Heart left ventricle (tissue), 16 donors: Measurements from ENCODE around the gene RXRA. TPM values are rescaled to one million over a fixed set of nuclear protein-coding genes. Genes with fewer than 3 reads are reported as not detected.

ENCODE experiments used
- ATAC-seq, 4 donors: fragments of 200-7000 bp; cut with Tn5 transposase; one replicate each; pipeline ENCODE4 v1.9.1; 2020 to 2022; ENCODE audit warnings: moderate library complexity in 4 of 4, mild to moderate bottlenecking in 3 of 4, moderate number of reproducible peaks in 1 of 4
- DNase-seq, 5 donors: peaks; one replicate each; pipeline ENCODE4 v3.0.0-alpha.2; 2020
- H3K27ac ChIP-seq, 12 donors: fragments of 200-600 bp; sonication (generic) in 4 of 12; one replicate each; pipeline versions ENCODE4 v1.5.0 to v1.8.0; 2016 to 2022; ENCODE audit warnings: mild to moderate bottlenecking in 2 of 12
- H3K27me3 ChIP-seq, 9 donors: fragments of 200-600 bp; sonication (generic) in 2 of 9; one replicate each; pipeline versions ENCODE4 v1.5.1 to v1.8.0; 2016 to 2022; ENCODE audit warnings: mild to moderate bottlenecking in 3 of 9
- H3K36me3 ChIP-seq, 9 donors: fragments of 200-600 bp; sonication (generic) in 2 of 9; one replicate each; pipeline versions ENCODE4 v1.5.0 to v1.8.0; 2018 to 2022; ENCODE audit warnings: mild to moderate bottlenecking in 2 of 9
- H3K4me1 ChIP-seq, 12 donors: fragments of 200-600 bp; sonication (generic) in 4 of 12; one replicate each; pipeline versions ENCODE4 v1.5.0 to v1.8.0; 2016 to 2022; ENCODE audit warnings: mild to moderate bottlenecking in 3 of 12
- H3K4me3 ChIP-seq, 12 donors: fragments of 200-600 bp; sonication (generic) in 4 of 12; one replicate each; pipeline versions ENCODE4 v1.5.0 to v1.8.0; 2017 to 2022; ENCODE audit warnings: mild to moderate bottlenecking in 9 of 12, moderate library complexity in 4 of 12
- H3K9me3 ChIP-seq, 12 donors: fragments of 200-600 bp; sonication (generic) in 4 of 12; one replicate each; pipeline versions ENCODE4 v1.5.0 to v1.8.0; 2016 to 2022; ENCODE audit warnings: mild to moderate bottlenecking in 1 of 12
- POLR2A ChIP-seq, 2 donors: fragments of 450-650 bp; IDR thresholded peaks; one replicate each; pipeline ENCODE4 v1.6.1; 2017; ENCODE audit warnings: antibody characterized with exemption in 2 of 2, mild to moderate bottlenecking in 2 of 2, moderate library complexity in 2 of 2
- WGBS, 4 donors: extraction: QIAGEN DNeasy Blood & Tissue Kit in 2 of 4; methylation state at CpG; one replicate each; pipeline versions ENCODE4 v1.1.5 to v1.1.7; 2013 to 2018; 5-methylcytosine and 5-hydroxymethylcytosine counted together
- intact Hi-C, 10 donors: fragments of 100-400 bp; cut with DNase I; formaldehyde crosslinking; loops; one replicate each; pipeline versions ENCODE4 v1.11.1 to v1.14.2; 2022
- polyA plus RNA-seq, 2 donors: library from polyadenylated mRNA; stranded (reverse); fragments of 200-250 nt; gene quantifications; one replicate each; pipeline ENCODE4 v1.2.3, GENCODE V29; 2013
- total RNA-seq, 9 donors: library from RNA; depleted of rRNA in 2 of 9; stranded (reverse); fragments of >200 nt in 2 of 9; fragmentation: NEBNext Ultra II Directional in 3 of 9; extraction: Animal tissue kit (Norgen Biotek cat#: 25700) in 3 of 9; gene quantifications; one replicate each; pipeline versions ENCODE4 v1.1.0 to v1.2.4, GENCODE V29; 2016 to 2023
- TF ChIP-seq, protein P1 (sequence below), 12 donors: fragments of 200-600 bp; sonication (generic) in 4 of 12; IDR thresholded peaks; one replicate each; pipeline versions ENCODE4 v1.5.0 to v1.8.0; 2018 to 2022; ENCODE audit warnings: antibody characterized with exemption in 12 of 12, mild to moderate bottlenecking in 5 of 12
- donor health status: ischemic (EF 13 %, LVEDD 7.1; RV severe dilation, severe dysfunction).
- donor health status: healthy with polysubstance abuse.
- donor health status: DM: no; HTN: yes; CAD: no.
- donor health status: DM: no; HTN: no; CAD: no.
- donor health status: ischemic (EF 25% LVEDD 6.9; RV normal size, moderate dysfunction).
- donor health status: ischemic (EF 25% LVEDD 5.7; RV mildly dilated, moderate dysfunction).
- donor health status: healthy.
- donor health status: DM: yes; HTN: yes; CAD: no.
- donor health status: ischemic (EF 35%, LVEDD 5.7; RV mildly dilated, moderate dysfunction).
- donor health status: nonischemic (EF 11% LVEDD 7.7; RV severe dilation, severe dysfunction).
- donor health status: DM: yes; HTN: yes; CAD: no.
- donor health status: PGD.
- donor health status: ischemic (EF 29% LVEDD 5.4; RV normal size, mild dysfunction).
- donor health status: nonischemic (EF 23%, LVEDD 6.1; RV moderate dilation, normal function).

RXRA gene
- total and polyA plus RNA-seq, 11 donors, result 45.5 to 87.9 (median 54.9) TPM

DNA sequence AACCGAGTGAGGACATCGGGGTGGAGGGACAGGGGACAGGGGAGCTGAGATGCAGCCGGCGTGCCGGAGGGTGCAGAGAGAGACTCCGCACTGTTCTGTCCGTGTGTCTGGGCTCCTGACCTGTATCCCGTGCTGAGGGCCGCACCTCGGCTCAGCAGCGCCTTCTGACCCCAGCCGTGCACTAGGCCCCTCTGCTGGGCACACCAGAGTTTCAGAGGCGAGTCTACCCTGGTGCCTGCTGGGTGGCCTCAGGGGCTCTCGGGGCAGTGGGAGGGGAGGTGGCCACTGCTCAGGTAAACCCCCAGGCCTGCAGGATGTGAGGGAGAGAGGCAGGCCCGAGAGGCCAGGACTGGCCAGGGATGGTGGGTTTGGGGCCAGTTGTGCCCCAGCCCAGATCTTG is 100.2 kb downstream of the RXRA start:
- H3K36me3 ChIP-seq, result peaks cover 0 to 62% (median 28%) of the 10 kb centered on the region in 9 donors
- H3K27ac ChIP-seq, result no peak overlapping the region

DNA sequence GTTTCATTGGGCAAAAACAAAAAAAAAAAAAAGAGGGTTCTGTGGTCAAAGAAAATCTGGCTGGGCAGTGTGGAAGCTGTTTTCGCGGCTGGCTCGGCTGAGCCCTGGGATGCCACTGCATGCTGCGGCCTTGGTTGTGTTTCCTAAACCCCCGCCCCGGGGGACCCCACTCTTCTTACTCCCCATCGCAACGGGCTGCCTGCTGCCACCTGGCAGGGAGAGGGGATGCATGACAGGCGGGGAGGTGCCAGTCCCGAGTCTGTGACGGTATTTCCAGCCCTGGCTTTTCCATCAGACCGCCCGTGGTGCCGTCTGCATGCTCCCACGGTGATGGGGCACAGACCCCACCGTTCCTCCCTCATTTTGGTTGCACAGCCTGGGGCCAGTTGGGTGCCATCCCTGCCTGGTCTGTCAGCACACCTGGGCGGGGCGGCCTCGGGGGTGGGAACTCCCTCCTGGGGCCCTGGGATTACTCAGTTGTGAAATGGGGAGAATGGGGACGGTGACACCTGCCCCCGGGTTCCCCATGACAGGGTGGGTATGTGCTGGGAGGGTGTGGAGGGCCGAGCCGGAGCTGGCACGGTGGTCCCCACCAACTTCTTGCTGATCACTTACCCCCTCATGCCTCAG is 101.0 kb downstream of the RXRA start:
- Histone ChIP-seq H3K4me1 (peaks cover 0 to 39% (median 14%) of the 10 kb centered on the region in 12 donors), H3K36me3 (peaks cover 0 to 66% (median 26%) of the 10 kb centered on the region in 9 donors), H3K27me3 (no peaks in the 10 kb centered on the region), H3K4me3 (no peak overlapping the region), H3K9me3 (no peaks in the 10 kb centered on the region), H3K27ac (no peak overlapping the region)
- DNase-seq, result no peak
- TF ChIP-seq, protein P1, sequence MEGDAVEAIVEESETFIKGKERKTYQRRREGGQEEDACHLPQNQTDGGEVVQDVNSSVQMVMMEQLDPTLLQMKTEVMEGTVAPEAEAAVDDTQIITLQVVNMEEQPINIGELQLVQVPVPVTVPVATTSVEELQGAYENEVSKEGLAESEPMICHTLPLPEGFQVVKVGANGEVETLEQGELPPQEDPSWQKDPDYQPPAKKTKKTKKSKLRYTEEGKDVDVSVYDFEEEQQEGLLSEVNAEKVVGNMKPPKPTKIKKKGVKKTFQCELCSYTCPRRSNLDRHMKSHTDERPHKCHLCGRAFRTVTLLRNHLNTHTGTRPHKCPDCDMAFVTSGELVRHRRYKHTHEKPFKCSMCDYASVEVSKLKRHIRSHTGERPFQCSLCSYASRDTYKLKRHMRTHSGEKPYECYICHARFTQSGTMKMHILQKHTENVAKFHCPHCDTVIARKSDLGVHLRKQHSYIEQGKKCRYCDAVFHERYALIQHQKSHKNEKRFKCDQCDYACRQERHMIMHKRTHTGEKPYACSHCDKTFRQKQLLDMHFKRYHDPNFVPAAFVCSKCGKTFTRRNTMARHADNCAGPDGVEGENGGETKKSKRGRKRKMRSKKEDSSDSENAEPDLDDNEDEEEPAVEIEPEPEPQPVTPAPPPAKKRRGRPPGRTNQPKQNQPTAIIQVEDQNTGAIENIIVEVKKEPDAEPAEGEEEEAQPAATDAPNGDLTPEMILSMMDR (IDR thresholded peaks at IDR 0.05), result no peak
- no peak for TF ChIP-seq POLR2A (IDR thresholded peaks at IDR 0.05)
- ATAC-seq, result no peak
- WGBS, 4 donors, result 81 to 89% (median 85%) methylated on average over 22 to 24 of the region's 24 CpGs
- intact Hi-C loops, result no loop called here

More for the DNA sequence above, 100.2 kb downstream of the RXRA start:
- no peak overlapping the region for H3K4me3 ChIP-seq
- H3K4me1 ChIP-seq, result peaks cover 0 to 39% (median 8%) of the 10 kb centered on the region in 12 donors
- DNase-seq (no peak), ATAC-seq (no peak)
- H3K27me3 ChIP-seq, result no peaks in the 10 kb centered on the region
- TF ChIP-seq, protein P1 (IDR thresholded peaks at IDR 0.05), result no peak
- TF ChIP-seq POLR2A (IDR thresholded peaks at IDR 0.05), result no peak
- no peaks in the 10 kb centered on the region for H3K9me3 ChIP-seq
- intact Hi-C loops, result no loop called here
- 91 to 94% (median 93%) methylated on average over 13 to 15 of the region's 15 CpGs for WGBS, 4 donors

DNA sequence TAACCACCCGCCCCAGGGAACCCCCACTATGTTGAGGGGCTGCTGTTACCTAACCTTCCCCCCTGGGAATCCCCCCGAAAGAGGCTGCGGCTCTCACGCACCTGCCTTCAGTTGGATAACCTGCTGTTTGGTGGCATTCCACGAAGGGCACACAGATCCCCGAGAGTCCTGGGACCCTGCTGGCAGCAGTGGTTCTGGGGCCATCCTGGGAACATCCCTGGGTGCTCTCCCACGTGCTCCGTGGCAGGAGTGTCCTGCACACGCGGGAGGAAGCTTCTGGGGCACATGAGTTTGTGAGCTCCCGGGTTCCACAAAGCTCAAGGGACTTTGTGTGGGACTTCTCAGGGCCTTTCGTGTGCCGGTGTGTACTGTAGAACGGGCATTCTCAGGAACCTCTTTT is 102.3 kb downstream of the RXRA start:
- peaks cover 0 to 44% (median 22%) of the 10 kb centered on the region in 12 donors for H3K4me1 ChIP-seq
- 86 to 90% (median 88%) methylated on average over 12 to 14 of the region's 14 CpGs for WGBS, 4 donors

DNA sequence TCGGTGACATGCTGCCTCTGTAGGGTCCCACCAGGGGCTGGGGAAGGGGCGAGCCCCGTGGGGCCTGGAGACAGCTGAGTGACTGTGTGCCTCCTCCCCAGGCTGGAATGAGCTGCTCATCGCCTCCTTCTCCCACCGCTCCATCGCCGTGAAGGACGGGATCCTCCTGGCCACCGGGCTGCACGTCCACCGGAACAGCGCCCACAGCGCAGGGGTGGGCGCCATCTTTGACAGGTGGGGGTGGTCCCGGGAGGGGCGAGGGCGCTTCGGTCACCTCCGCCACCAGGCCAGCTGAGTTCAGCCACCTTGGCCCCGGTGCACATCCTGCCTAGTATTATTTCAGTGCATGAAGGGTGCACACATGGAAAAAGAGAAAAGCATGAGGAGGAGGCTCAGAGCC is 102.8 kb downstream of the RXRA start:
- Histone ChIP-seq H3K9me3 (no peaks in the 10 kb centered on the region), H3K4me3 (no peak overlapping the region), H3K27me3 (no peaks in the 10 kb centered on the region), H3K4me1 (peaks cover 0 to 44% (median 24%) of the 10 kb centered on the region in 12 donors), H3K27ac (no peak overlapping the region), H3K36me3 (peaks cover 0 to 63% (median 25%) of the 10 kb centered on the region in 9 donors)
- intact Hi-C loops, result no loop called here
- DNase-seq, result no peak
- no peak for ATAC-seq
- TF ChIP-seq, protein P1 (IDR thresholded peaks at IDR 0.05), result no peak
- TF ChIP-seq POLR2A (IDR thresholded peaks at IDR 0.05), result no peak
- WGBS, 4 donors, result 85 to 96% (median 87%) methylated on average over 18 to 20 of the region's 20 CpGs

More for the DNA sequence above, 102.3 kb downstream of the RXRA start:
- H3K27ac ChIP-seq, result no peak overlapping the region
- no peaks in the 10 kb centered on the region for H3K27me3 ChIP-seq
- TF ChIP-seq, protein P1 (IDR thresholded peaks at IDR 0.05), result no peak
- TF ChIP-seq POLR2A (IDR thresholded peaks at IDR 0.05), result no peak
- H3K9me3 ChIP-seq, result no peaks in the 10 kb centered on the region
- intact Hi-C loops, result no loop called here
- no peak overlapping the region for H3K4me3 ChIP-seq
- DNase-seq (no peak), ATAC-seq (no peak)
- H3K36me3 ChIP-seq, result peaks cover 0 to 63% (median 23%) of the 10 kb centered on the region in 9 donors
